ENCODE results near the gene PTPN9.
"Not testable (repeated sequence)": the region's sequence is repeated elsewhere in the genome, so short reads cannot be mapped to it uniquely, and the experiment has no call there.

PTPN9 gene

GRCh38 chr15:75479670-75480069 is 99.4 kb downstream of the PTPN9 start:
- Histone ChIP-seq H3K4me2 (ENCODE audit: low read depth, low read length, poor library complexity, severe bottlenecking) (no peak overlapping the region), H3K9me3 (ENCODE audit: insufficient read depth, low read length) (no peaks in the 10 kb centered on the region), H3K27ac (ENCODE audit: low read depth, low read length) (no peak overlapping the region), H3K4me3 (ENCODE audit: insufficient read depth, low read length, poor library complexity, severe bottlenecking) (no peak overlapping the region), H3K27me3 (ENCODE audit: low read length) (no peaks in the 10 kb centered on the region), H3K36me3 (ENCODE audit: low read length) (peaks cover 3% of the 10 kb centered on the region; the same call in 1 of the 2 replicates), H3F3A (ENCODE audit: insufficient read depth) (no peaks in the 10 kb centered on the region), H3K9ac (ENCODE audit: low read length) (no peak overlapping the region), H4K20me1 (ENCODE audit: low read depth, low read length) (no peaks in the 10 kb centered on the region), H3K79me2 (ENCODE audit: insufficient read depth, low read length) (no peaks in the 10 kb centered on the region), H2AFZ (ENCODE audit: low read depth, low read length, severe bottlenecking) (no peak overlapping the region), H3K9me2 (replicated peaks; ENCODE audit: insufficient read depth, low read length) (no peaks in the 10 kb centered on the region)
- TF ChIP-seq EZH2phosphoT487 (conservative IDR thresholded peaks at IDR 0.05; ENCODE audit: low read length) (no peak), CTCF (IDR thresholded peaks at IDR 0.05; ENCODE audit: insufficient read depth, low read length, poor library complexity, severe bottlenecking) (no peak)

DNA sequence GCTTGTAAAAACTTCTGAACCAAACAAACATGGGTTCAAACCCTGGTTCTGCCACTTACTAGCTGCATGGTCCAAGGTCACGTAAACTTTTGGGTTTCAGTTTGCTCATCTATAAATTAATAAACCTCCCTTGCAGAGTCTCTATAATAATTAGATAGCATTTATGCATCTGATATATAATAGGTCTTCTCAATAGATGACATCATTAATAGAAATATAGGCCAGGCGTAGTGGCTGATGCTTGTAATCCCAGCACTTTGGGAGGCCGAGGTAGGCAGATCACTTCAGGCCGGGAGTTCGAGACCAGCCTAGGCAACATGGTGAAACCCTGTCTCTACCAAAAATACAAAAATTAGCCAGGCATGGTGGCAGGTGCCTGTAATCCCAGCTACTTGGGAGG is 102.0 kb downstream of the PTPN9 start:
- H3K79me2 ChIP-seq (ENCODE audit: insufficient read depth, low read length); H3K27me3 ChIP-seq (ENCODE audit: low read length); H3K4me2 ChIP-seq (ENCODE audit: low read depth, low read length, poor library complexity, severe bottlenecking); H3K36me3 ChIP-seq (ENCODE audit: low read length); H4K20me1 ChIP-seq (ENCODE audit: low read depth, low read length); H3K9ac ChIP-seq (ENCODE audit: low read length); H3K27ac ChIP-seq (ENCODE audit: low read depth, low read length); H3F3A ChIP-seq (ENCODE audit: insufficient read depth); H3K9me2 ChIP-seq (replicated peaks; ENCODE audit: insufficient read depth, low read length); H3K4me3 ChIP-seq (ENCODE audit: insufficient read depth, low read length, poor library complexity, severe bottlenecking); H3K9me3 ChIP-seq (ENCODE audit: insufficient read depth, low read length); H2AFZ ChIP-seq (ENCODE audit: low read depth, low read length, severe bottlenecking): not testable (repeated sequence)

GRCh38 chr15:75468913-75469598 is 110.1 kb downstream of the PTPN9 start:
- no peaks in the 10 kb centered on the region for H3K79me2 ChIP-seq (ENCODE audit: insufficient read depth, low read length)
- no peak overlapping the region for H3K4me2 ChIP-seq (ENCODE audit: low read depth, low read length, poor library complexity, severe bottlenecking)
- H3K9ac ChIP-seq (ENCODE audit: low read length): no peak overlapping the region
- H2AFZ ChIP-seq (ENCODE audit: low read depth, low read length, severe bottlenecking): no peak overlapping the region
- H3K9me3 ChIP-seq (ENCODE audit: insufficient read depth, low read length): no peaks in the 10 kb centered on the region
- no peak overlapping the region for H3K4me3 ChIP-seq (ENCODE audit: insufficient read depth, low read length, poor library complexity, severe bottlenecking)
- no peak overlapping the region for H3K27ac ChIP-seq (ENCODE audit: low read depth, low read length)
- H4K20me1 ChIP-seq (ENCODE audit: low read depth, low read length): no peaks in the 10 kb centered on the region
- H3F3A ChIP-seq (ENCODE audit: insufficient read depth): no peaks in the 10 kb centered on the region
- no peaks in the 10 kb centered on the region; the same call in 1 of the 2 replicates for H3K36me3 ChIP-seq (ENCODE audit: low read length)
- no peaks in the 10 kb centered on the region for H3K9me2 ChIP-seq (replicated peaks; ENCODE audit: insufficient read depth, low read length)
- no peaks in the 10 kb centered on the region for H3K27me3 ChIP-seq (ENCODE audit: low read length)
- TF ChIP-seq CTCF (IDR thresholded peaks at IDR 0.05; ENCODE audit: insufficient read depth, low read length, poor library complexity, severe bottlenecking): no peak
- no peak for TF ChIP-seq EZH2phosphoT487 (conservative IDR thresholded peaks at IDR 0.05; ENCODE audit: low read length)

GRCh38 chr15:75460646-75461045 is 118.5 kb downstream of the PTPN9 start:
- Histone ChIP-seq H3K9ac (ENCODE audit: low read length) (no peak overlapping the region), H3K9me3 (ENCODE audit: insufficient read depth, low read length) (no peaks in the 10 kb centered on the region), H3K79me2 (ENCODE audit: insufficient read depth, low read length) (no peaks in the 10 kb centered on the region), H3K27me3 (ENCODE audit: low read length) (no peaks in the 10 kb centered on the region), H3F3A (ENCODE audit: insufficient read depth) (no peaks in the 10 kb centered on the region; the same call in 1 of the 2 replicates), H3K36me3 (ENCODE audit: low read length) (no peaks in the 10 kb centered on the region), H2AFZ (ENCODE audit: low read depth, low read length, severe bottlenecking) (no peak overlapping the region), H3K9me2 (replicated peaks; ENCODE audit: insufficient read depth, low read length) (no peaks in the 10 kb centered on the region), H4K20me1 (ENCODE audit: low read depth, low read length) (no peaks in the 10 kb centered on the region), H3K4me3 (ENCODE audit: insufficient read depth, low read length, poor library complexity, severe bottlenecking) (no peak overlapping the region), H3K27ac (ENCODE audit: low read depth, low read length) (no peak overlapping the region), H3K4me2 (ENCODE audit: low read depth, low read length, poor library complexity, severe bottlenecking) (no peak overlapping the region)
- TF ChIP-seq CTCF (IDR thresholded peaks at IDR 0.05; ENCODE audit: insufficient read depth, low read length, poor library complexity, severe bottlenecking): no peak
- no peak for TF ChIP-seq EZH2phosphoT487 (conservative IDR thresholded peaks at IDR 0.05; ENCODE audit: low read length)

Data from SU-DHL-6 (cell line).